ENCODE data around the gene CAPRIN1.
"Not testable (repeated sequence)": the region's sequence is repeated elsewhere in the genome, so short reads cannot be mapped to it uniquely, and the experiment has no call there.

Gene CAPRIN1

GRCh38 chr11:34064291-34064690 is 12.8 kb downstream of the CAPRIN1 start:
- TF ChIP-seq CTCF (IDR thresholded peaks at IDR 0.05; ENCODE audit: insufficient read depth, low read length, poor library complexity, severe bottlenecking): no peak
- Histone ChIP-seq H3K36me3 (ENCODE audit: control insufficient read depth, insufficient read depth, low read length) (peaks cover 1% of the 10 kb centered on the region), H3K4me3 (replicated peaks; ENCODE audit: low read depth, low read length) (no peak overlapping the region), H3K27me3 (replicated peaks; ENCODE audit: control insufficient read depth, insufficient read depth, low read length) (no peaks in the 10 kb centered on the region)
- no peak for DNase-seq (ENCODE audit: extremely low read depth, insufficient read length)

GRCh38 chr11:34065505-34066203 is 14.1 kb downstream of the CAPRIN1 start:
- H3K27me3 ChIP-seq (replicated peaks; ENCODE audit: control insufficient read depth, insufficient read depth, low read length): no peaks in the 10 kb centered on the region
- H3K4me3 ChIP-seq (replicated peaks; ENCODE audit: low read depth, low read length): no peak overlapping the region
- no peak for DNase-seq (ENCODE audit: extremely low read depth, insufficient read length)
- TF ChIP-seq CTCF (IDR thresholded peaks at IDR 0.05; ENCODE audit: insufficient read depth, low read length, poor library complexity, severe bottlenecking): no peak
- peaks cover 1% of the 10 kb centered on the region for H3K36me3 ChIP-seq (ENCODE audit: control insufficient read depth, insufficient read depth, low read length)

- not testable (repeated sequence) for H3K27me3 ChIP-seq (replicated peaks; ENCODE audit: control insufficient read depth, insufficient read depth, low read length); H3K4me3 ChIP-seq (replicated peaks; ENCODE audit: low read depth, low read length); H3K36me3 ChIP-seq (ENCODE audit: control insufficient read depth, insufficient read depth, low read length); DNase-seq (ENCODE audit: extremely low read depth, insufficient read length)
These were observed 15.2 kb downstream of the CAPRIN1 start for GRCh38 chr11:34066766-34067165.

GRCh38 chr11:34067383-34068065 is 16.0 kb downstream of the CAPRIN1 start:
- DNase-seq (ENCODE audit: extremely low read depth, insufficient read length): peak; percentile 29
- H3K27me3 ChIP-seq (replicated peaks; ENCODE audit: control insufficient read depth, insufficient read depth, low read length): no peaks in the 10 kb centered on the region
- H3K36me3 ChIP-seq (ENCODE audit: control insufficient read depth, insufficient read depth, low read length): no peaks in the 10 kb centered on the region; the same call in none of the 2 replicates
- no peak for TF ChIP-seq CTCF (IDR thresholded peaks at IDR 0.05; ENCODE audit: insufficient read depth, low read length, poor library complexity, severe bottlenecking)
- H3K4me3 ChIP-seq (replicated peaks; ENCODE audit: low read depth, low read length): no peak overlapping the region

- no peaks in the 10 kb centered on the region for H3K27me3 ChIP-seq (replicated peaks; ENCODE audit: control insufficient read depth, insufficient read depth, low read length)
- peaks cover 1% of the 10 kb centered on the region for H3K36me3 ChIP-seq (ENCODE audit: control insufficient read depth, insufficient read depth, low read length)
- TF ChIP-seq CTCF (IDR thresholded peaks at IDR 0.05; ENCODE audit: insufficient read depth, low read length, poor library complexity, severe bottlenecking): no peak
- DNase-seq (ENCODE audit: extremely low read depth, insufficient read length): no peak
- no peak overlapping the region for H3K4me3 ChIP-seq (replicated peaks; ENCODE audit: low read depth, low read length)
These were observed 16.6 kb downstream of the CAPRIN1 start for GRCh38 chr11:34068111-34068510.

- not testable (repeated sequence) for DNase-seq (ENCODE audit: extremely low read depth, insufficient read length); H3K36me3 ChIP-seq (ENCODE audit: control insufficient read depth, insufficient read depth, low read length); H3K27me3 ChIP-seq (replicated peaks; ENCODE audit: control insufficient read depth, insufficient read depth, low read length); H3K4me3 ChIP-seq (replicated peaks; ENCODE audit: low read depth, low read length)
These were observed 19.8 kb downstream of the CAPRIN1 start for GRCh38 chr11:34071306-34071705.
